H1 (cell line): ENCODE data around the gene SLITRK2. TPM values are rescaled to one million over a fixed set of nuclear protein-coding genes. Genes with fewer than 3 reads are reported as not detected.

Experiments
- CTCF ChIA-PET: fragments of 300-600 bp; sonication (Branson Sonifier 250); formaldehyde crosslinking; loops from one replicate; lab custom pipeline; 2021; ENCODE audit not compliant: partially characterized antibody; lab: Charles Lee
- POLR2A ChIA-PET: fragments of 300-600 bp; sonication (Branson Sonifier 250); formaldehyde crosslinking; loops from one replicate; lab custom pipeline; 2021; ENCODE audit warnings: inconsistent platforms; ENCODE audit not compliant: partially characterized antibody; lab: Charles Lee
- DNase-seq, 2 experiments: peaks; one replicate each; pipeline versions ENCODE4 v3.0.0 to v3.0.0-alpha.2; 2010 to 2022; ENCODE audit warnings: low spot score in 2 of 2, low read depth in 1 of 2, mixed read lengths in 1 of 2
- FAIRE-seq: peaks from 2 replicates; lab custom pipeline; 2011; peaks lifted over from hg19 to GRCh38; lab: Jason Lieb, UNC
- H2AFZ ChIP-seq: 2 replicates; pipeline ENCODE4 v1.8.1; 2012; ENCODE audit warnings: low read length, inconsistent platforms
- H2AK5ac ChIP-seq: 2 replicates; pipeline ENCODE4 v1.6.1; 2013; ENCODE audit warnings: low read depth, low read length
- H2BK120ac ChIP-seq: replicated peaks from 2 replicates; pipeline ENCODE3; 2013; ENCODE audit warnings: low read depth, low read length, inconsistent platforms
- H2BK12ac ChIP-seq: 2 replicates; pipeline ENCODE4 v1.6.1; 2013; ENCODE audit warnings: low read depth, low read length
- H2BK15ac ChIP-seq: 2 replicates; pipeline ENCODE4 v1.6.1; 2013; ENCODE audit warnings: low read length
- H2BK20ac ChIP-seq: 2 replicates; pipeline ENCODE4 v1.6.1; 2013; ENCODE audit warnings: low read length
- H2BK5ac ChIP-seq: 2 replicates; pipeline ENCODE4 v1.6.1; 2013; ENCODE audit warnings: low read depth, low read length
- H3K14ac ChIP-seq: 2 replicates; pipeline ENCODE4 v1.6.1; 2013; ENCODE audit warnings: inconsistent platforms; ENCODE audit not compliant: insufficient read length
- H3K18ac ChIP-seq: 2 replicates; pipeline ENCODE4 v1.6.1; 2013; ENCODE audit warnings: low read length; ENCODE audit errors: extremely low read depth
- H3K23ac ChIP-seq: 2 replicates; pipeline ENCODE4 v1.6.1; 2013; ENCODE audit warnings: inconsistent platforms; ENCODE audit not compliant: insufficient read length
- H3K23me2 ChIP-seq: 2 replicates; pipeline ENCODE4 v1.6.1; 2013; ENCODE audit warnings: low read depth, low read length
- H3K27ac ChIP-seq: 2 replicates; pipeline ENCODE4 v1.6.1; 2011; ENCODE audit warnings: low read depth, low read length, inconsistent platforms
- H3K27me3 ChIP-seq, 4 experiments: replicated peaks in 1 of 4; 1 replicate in 1 of 4; 2 replicates in 3 of 4; pipeline versions ENCODE4 v1.6.1 to v1.8.1; 2011 to 2013; ENCODE audit warnings: low read length in 3 of 4, mild to moderate bottlenecking in 3 of 4, inconsistent platforms in 2 of 4, mixed read lengths in 2 of 4, moderate library complexity in 1 of 4; ENCODE audit not compliant: control insufficient read depth in 3 of 4, insufficient read depth in 3 of 4; ENCODE audit errors: extremely low read depth in 1 of 4
- H3K36me3 ChIP-seq, 4 experiments: 2 replicates each; pipeline versions ENCODE4 v1.6.1 to v1.8.1; 2011 to 2013; ENCODE audit warnings: mild to moderate bottlenecking in 4 of 4, low read length in 3 of 4, moderate library complexity in 2 of 4, control low read depth in 1 of 4, inconsistent platforms in 1 of 4; ENCODE audit not compliant: insufficient read depth in 4 of 4, control insufficient read depth in 2 of 4
- H3K4ac ChIP-seq: replicated peaks from 2 replicates; pipeline ENCODE3; 2013; ENCODE audit warnings: low read length, low read depth, mixed read lengths, inconsistent platforms; ENCODE audit not compliant: insufficient read length
- H3K4me1 ChIP-seq, 4 experiments: replicated peaks in 1 of 4; 1 replicate in 1 of 4; 2 replicates in 3 of 4; pipeline versions ENCODE4 v1.6.1 to v1.8.1; 2011 to 2013; ENCODE audit warnings: low read length in 3 of 4, inconsistent platforms in 2 of 4, mixed read lengths in 1 of 4; ENCODE audit not compliant: insufficient read depth in 4 of 4, control insufficient read depth in 3 of 4
- H3K4me2 ChIP-seq, 2 experiments: 2 replicates each; pipeline versions ENCODE4 v1.6.1 to v1.8.1; 2011 to 2013; ENCODE audit warnings: low read depth in 2 of 2, low read length in 2 of 2, control low read depth in 1 of 2, inconsistent platforms in 1 of 2, mild to moderate bottlenecking in 1 of 2; ENCODE audit not compliant: insufficient read depth in 1 of 2
- H3K4me3 ChIP-seq, 4 experiments: fragments of 200-600, 300-600 bp in 1 of 4; sonication (generic), shearing (Covaris generic), sonication (Bioruptor Twin) in 1 of 4; 2 replicates each; pipeline versions ENCODE4 v1.5.1 to v1.8.1; 2011 to 2016; ENCODE audit warnings: low read length in 4 of 4, low read depth in 3 of 4, control low read depth in 2 of 4, inconsistent platforms in 2 of 4, mild to moderate bottlenecking in 2 of 4, mixed read lengths in 1 of 4, moderate library complexity in 1 of 4; ENCODE audit not compliant: insufficient read depth in 2 of 4; ENCODE audit errors: extremely low read depth in 1 of 4
- H3K56ac ChIP-seq: replicated peaks from 2 replicates; pipeline ENCODE3; 2013; ENCODE audit warnings: low read depth, mild to moderate bottlenecking, mixed read lengths, low read length, inconsistent platforms; ENCODE audit not compliant: insufficient read length
- H3K79me1 ChIP-seq: 2 replicates; pipeline ENCODE4 v1.6.1; 2013; ENCODE audit warnings: low read depth, low read length, control low read depth
- H3K79me2 ChIP-seq, 2 experiments: 2 replicates each; pipeline versions ENCODE4 v1.6.1 to v1.8.1; 2012 to 2013; ENCODE audit warnings: low read length in 2 of 2, mild to moderate bottlenecking in 2 of 2, inconsistent platforms in 1 of 2; ENCODE audit not compliant: insufficient read depth in 2 of 2, control insufficient read depth in 1 of 2
- H3K9ac ChIP-seq, 4 experiments: replicated peaks in 1 of 4; 1 replicate in 1 of 4; 2 replicates in 3 of 4; pipeline versions ENCODE4 v1.6.1 to v1.8.1; 2011 to 2013; ENCODE audit warnings: low read depth in 3 of 4, low read length in 3 of 4, control low read depth in 2 of 4, mild to moderate bottlenecking in 2 of 4, moderate library complexity in 2 of 4, inconsistent platforms in 1 of 4; ENCODE audit errors: extremely low read depth in 1 of 4
- H3K9me3 ChIP-seq, 2 experiments: 2 replicates each; pipeline versions ENCODE4 v1.6.1 to v1.8.1; 2012 to 2013; ENCODE audit warnings: mild to moderate bottlenecking in 2 of 2, moderate library complexity in 2 of 2, control low read depth in 1 of 2, inconsistent platforms in 1 of 2, low read depth in 1 of 2, low read length in 1 of 2, mixed read lengths in 1 of 2; ENCODE audit not compliant: insufficient read depth in 2 of 2
- H4K20me1 ChIP-seq, 2 experiments: replicated peaks in 1 of 2; 2 replicates each; pipeline versions ENCODE3 to v1.8.1; 2011 to 2013; ENCODE audit warnings: inconsistent platforms in 2 of 2, low read length in 2 of 2, mild to moderate bottlenecking in 1 of 2; ENCODE audit not compliant: insufficient read depth in 2 of 2, control insufficient read depth in 1 of 2
- H4K5ac ChIP-seq: 2 replicates; pipeline ENCODE4 v1.6.1; 2013; ENCODE audit warnings: low read length, low read depth, mixed read lengths, inconsistent platforms; ENCODE audit not compliant: insufficient read length
- H4K8ac ChIP-seq: 2 replicates; pipeline ENCODE4 v1.8.0; 2013; ENCODE audit warnings: mild to moderate bottlenecking, moderate library complexity, low read length, inconsistent platforms; ENCODE audit not compliant: insufficient read depth; ENCODE audit errors: extremely low read depth
- H4K91ac ChIP-seq: replicated peaks from 2 replicates; pipeline ENCODE3; 2013; ENCODE audit warnings: low read length, mixed read lengths, inconsistent platforms; ENCODE audit not compliant: insufficient read length
- BCL11A ChIP-seq, 2 experiments: IDR thresholded peaks; one replicate each; pipeline ENCODE4 v1.6.1; 2011; ENCODE audit warnings: low read depth in 2 of 2, low read length in 2 of 2, mild to moderate bottlenecking in 2 of 2
- CBX5 ChIP-seq: fragments of 300-800, 300-1000 bp; sonication (generic); IDR thresholded peaks from 2 replicates; pipeline ENCODE4 v1.7.1; 2016; ENCODE audit warnings: antibody characterized with exemption, low read length, low read depth
- CBX8 ChIP-seq: fragments of 300-800, 300-1000 bp; sonication (generic); IDR thresholded peaks from 2 replicates; pipeline ENCODE4 v1.7.1; 2016; ENCODE audit warnings: low read depth, low read length, borderline replicate concordance
- CEBPB ChIP-seq: IDR thresholded peaks from 2 replicates; pipeline ENCODE4 v1.6.1; 2012; ENCODE audit warnings: low read depth, low read length
- CHD1 ChIP-seq: IDR thresholded peaks from 2 replicates; pipeline ENCODE4 v1.6.1; 2012; ENCODE audit warnings: low read depth, low read length, improper control_type of control experiment
- GABPA ChIP-seq: IDR thresholded peaks from 2 replicates; pipeline ENCODE4 v1.6.1; 2011; ENCODE audit warnings: mild to moderate bottlenecking, low read length, moderate library complexity, borderline replicate concordance; ENCODE audit not compliant: insufficient read depth
- HDAC2 ChIP-seq, 2 experiments: fragments of 300-600 bp in 1 of 2; sonication (generic) in 1 of 2; IDR thresholded peaks; 2 replicates each; pipeline ENCODE4 v1.6.1; 2011 to 2012; ENCODE audit warnings: low read depth in 2 of 2, low read length in 2 of 2, mild to moderate bottlenecking in 2 of 2, moderate library complexity in 2 of 2, borderline replicate concordance in 1 of 2, inconsistent platforms in 1 of 2
- HDAC6 ChIP-seq: IDR thresholded peaks from one replicate; pipeline ENCODE4 v1.7.1; 2012; ENCODE audit warnings: low read depth, mild to moderate bottlenecking, inconsistent platforms, low read length, moderate library complexity
- JUN ChIP-seq: IDR thresholded peaks from 2 replicates; pipeline ENCODE4 v1.6.1; 2011; ENCODE audit warnings: low read depth, mild to moderate bottlenecking, improper control_type of control experiment, low read length
- KDM5A ChIP-seq: fragments of 200-600 bp; IDR thresholded peaks from 2 replicates; pipeline ENCODE4 v1.7.1; 2012; ENCODE audit warnings: mild to moderate bottlenecking, low read length, inconsistent platforms, mixed read lengths
- SIN3A ChIP-seq, 2 experiments: IDR thresholded peaks in 1 of 2; conservative IDR thresholded peaks in 1 of 2; 2 replicates each; pipeline ENCODE4 v1.6.1; 2011 to 2012; ENCODE audit warnings: low read length in 2 of 2, improper control_type of control experiment in 1 of 2, low read depth in 1 of 2, mild to moderate bottlenecking in 1 of 2
- SIX5 ChIP-seq: IDR thresholded peaks from 2 replicates; pipeline ENCODE4 v1.6.1; 2011; ENCODE audit warnings: mild to moderate bottlenecking, low read depth, low read length
- TAF7 ChIP-seq: optimal IDR thresholded peaks from 2 replicates; pipeline ENCODE3; 2011; ENCODE audit warnings: low read depth, mild to moderate bottlenecking, inconsistent platforms, low read length, moderate library complexity, borderline replicate concordance
- USF2 ChIP-seq: IDR thresholded peaks from 2 replicates; pipeline ENCODE4 v1.6.1; 2011; ENCODE audit warnings: low read length, improper control_type of control experiment
- WGBS, 2 experiments: shearing (Covaris generic) in 1 of 2; methylation state at CpG; one replicate each; pipeline versions ENCODE4 v1.1.6 to v1.1.7; 2013 to 2015; ENCODE audit warnings: low lambda C conversion rate in 2 of 2, mixed read lengths in 2 of 2, inconsistent platforms in 1 of 2, low coverage in 1 of 2, missing lambda C conversion rate in 1 of 2; ENCODE audit not compliant: insufficient replicate concordance in 2 of 2, insufficient coverage in 1 of 2, insufficient read length in 1 of 2; ENCODE audit errors: extremely low coverage in 1 of 2, missing lambda C conversion rate in 1 of 2; 5-methylcytosine and 5-hydroxymethylcytosine counted together
- polyA plus RNA-seq, 7 experiments: library from polyadenylated mRNA; depleted of rRNA in 3 of 7; stranded (reverse) in 5 of 7; unstranded in 2 of 7; fragments of >200 nt in 5 of 7; fragments of 200-250 nt in 2 of 7; gene quantifications; 1 replicate in 5 of 7; 2 replicates in 1 of 7; 4 replicates in 1 of 7; pipeline versions ENCODE4 v1.2.1 to v1.2.3, GENCODE V29; 2011 to 2013; ENCODE audit warnings: missing spikeins in 2 of 7, mixed read lengths in 2 of 7
- total RNA-seq: library from RNA; stranded (reverse); fragmentation: NEBNext Ultra II Directional; extraction: Animal tissue kit (Norgen Biotek cat#: 25700); gene quantifications from 2 replicates; pipeline ENCODE4 v1.2.1, GENCODE V29; 2021

Gene SLITRK2
- total and polyA plus RNA-seq, 2 of the 8 experiments (the other 6 are each of a cell fraction or from before 2014, with no cell fraction given), result 0.14 to 0.39 TPM

DNA sequence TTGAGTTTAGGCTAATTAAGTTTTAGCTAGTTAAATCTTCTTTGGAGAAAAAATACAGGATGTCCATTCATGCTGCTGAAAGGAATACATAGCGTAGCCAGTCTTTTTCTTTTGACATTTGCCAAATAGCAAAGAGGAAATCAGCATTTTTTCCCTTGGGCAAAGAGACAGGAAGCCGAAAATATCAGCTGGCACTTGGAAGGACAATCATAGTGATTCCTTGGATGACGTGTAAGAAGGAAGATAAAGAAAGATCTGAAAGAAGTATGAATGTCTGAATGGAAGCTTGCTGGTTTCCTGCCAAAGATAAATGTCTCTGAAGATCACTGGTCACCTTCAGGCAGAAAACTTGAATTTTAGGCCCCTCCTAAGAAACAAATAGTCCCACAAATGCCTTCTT lies 44.2 kb downstream of the SLITRK2 start:
- no peaks in the 10 kb centered on the region for H3K79me2 ChIP-seq
- H3K4me3 ChIP-seq, result no peak overlapping the region
- H2AK5ac ChIP-seq, result no peak overlapping the region
- H2BK120ac ChIP-seq, result no peak overlapping the region
- no peak overlapping the region for H3K18ac ChIP-seq
- H2BK15ac ChIP-seq, result no peak overlapping the region
- H3K4me2 ChIP-seq, result no peak overlapping the region
- ChIA-PET POLR2A (no interaction called here), CTCF (no interaction called here)
- no peaks in the 10 kb centered on the region for H3K79me1 ChIP-seq
- peaks cover 0 to 3% (median 0%) of the 10 kb centered on the region in 4 experiments; a peak in 1 of 7 replicates for H3K4me1 ChIP-seq
- H4K8ac ChIP-seq, result no peak overlapping the region
- H3K9me3 ChIP-seq, result no peaks in the 10 kb centered on the region
- 90% methylated on average over 3 of the region's 3 CpGs; no CpG with 5 or more reads in 1 of the 2 experiments for WGBS, 2 experiments
- no peak overlapping the region for H3K56ac ChIP-seq
- no peak overlapping the region for H3K9ac ChIP-seq
- no peak overlapping the region for H2BK5ac ChIP-seq
- no peak overlapping the region for H2BK12ac ChIP-seq
- no peaks in the 10 kb centered on the region for H3K27me3 ChIP-seq
- no peak overlapping the region for H3K27ac ChIP-seq
- DNase-seq, result no peak
- no peak overlapping the region for H4K91ac ChIP-seq
- H3K14ac ChIP-seq, result no peak overlapping the region
- no peaks in the 10 kb centered on the region for H3K36me3 ChIP-seq
- no peak for FAIRE-seq
- H2AFZ ChIP-seq, result no peak overlapping the region
- no peak overlapping the region for H3K4ac ChIP-seq
- H4K5ac ChIP-seq, result no peak overlapping the region
- H4K20me1 ChIP-seq, result no peaks in the 10 kb centered on the region
- no peak overlapping the region for H3K23ac ChIP-seq
- H3K23me2 ChIP-seq, result no peaks in the 10 kb centered on the region
- H2BK20ac ChIP-seq, result no peak overlapping the region
- TF ChIP-seq GABPA, result no peak
- no peak for TF ChIP-seq JUN
- no peak for TF ChIP-seq CEBPB
- no peak for TF ChIP-seq BCL11A (IDR thresholded peaks at IDR 0.05; ENCODE audit: low read depth in 2 of 2, low read length in 2 of 2)
- no peak for TF ChIP-seq TAF7
- TF ChIP-seq HDAC2 (IDR thresholded peaks at IDR 0.05; ENCODE audit: borderline replicate concordance in 1 of 2, low read depth in 2 of 2, low read length in 2 of 2), result no peak
- TF ChIP-seq USF2, result no peak
- no peak for TF ChIP-seq SIN3A (conservative IDR thresholded peaks at IDR 0.05 in 1 of 2, IDR thresholded peaks at IDR 0.05 in 1 of 2; ENCODE audit: low read depth in 1 of 2, low read length in 2 of 2)
- no peak for TF ChIP-seq SIX5
- no peak for TF ChIP-seq KDM5A
- no peak for TF ChIP-seq HDAC6
- TF ChIP-seq CBX5, result no peak
- no peak for TF ChIP-seq CBX8
- no peak for TF ChIP-seq CHD1
